OCI-LY3 (cell line): ENCODE results near the gene MCAM.

Experiments used
- H2AFZ ChIP-seq: fragments of 200-600, 300-600 bp; shearing (Covaris generic); 2 replicates; pipeline ENCODE4 v1.6.0; 2014; ENCODE audit warnings: antibody characterized with exemption, low read depth, low read length
- H3K27ac ChIP-seq: fragments of 200-600, 300-600 bp; sonication (generic); 2 replicates; pipeline ENCODE4 v1.5.1; 2014; ENCODE audit warnings: mild to moderate bottlenecking, low read length, moderate library complexity, mixed read lengths
- H3K27me3 ChIP-seq: fragments of 200-600, 300-600 bp; sonication (generic); 2 replicates; pipeline ENCODE4 v1.6.1; 2014; ENCODE audit warnings: low read depth, low read length, mixed read lengths
- H3K36me3 ChIP-seq: fragments of 200-600, 300-600 bp; sonication (generic); replicated peaks from 2 replicates; pipeline ENCODE3; 2014; ENCODE audit warnings: low read depth, low read length, mixed read lengths
- H3K4me1 ChIP-seq: fragments of 300-600, 200-600 bp; sonication (generic); 2 replicates; pipeline ENCODE4 v1.6.1; 2014; ENCODE audit warnings: low read length, mixed read lengths
- H3K4me2 ChIP-seq: fragments of 200-600, 300-600 bp; sonication (generic); 2 replicates; pipeline ENCODE4 v1.6.1; 2014; ENCODE audit warnings: low read length, mixed read lengths
- H3K4me3 ChIP-seq: fragments of 300-600, 200-600 bp; sonication (generic); 2 replicates; pipeline ENCODE4 v1.5.1; 2014; ENCODE audit warnings: antibody characterized with exemption, mild to moderate bottlenecking, low read length, moderate library complexity
- H3K79me2 ChIP-seq: fragments of 300-600, 200-600 bp; shearing (Covaris generic); 2 replicates; pipeline ENCODE4 v1.6.1; 2014; ENCODE audit warnings: mild to moderate bottlenecking, low read length, mixed read lengths
- H3K9ac ChIP-seq: fragments of 300-600, 200-600 bp; shearing (Covaris generic); 2 replicates; pipeline ENCODE4 v1.6.0; 2014; ENCODE audit warnings: mild to moderate bottlenecking, low read length, moderate library complexity
- H3K9me3 ChIP-seq: fragments of 200-600, 300-600 bp; shearing (Covaris generic); 2 replicates; pipeline ENCODE4 v1.6.1; 2014; ENCODE audit warnings: low read length, mixed read lengths; ENCODE audit not compliant: insufficient read depth
- H4K20me1 ChIP-seq: fragments of 200-600, 300-600 bp; sonication (generic); 2 replicates; pipeline ENCODE4 v1.6.1; 2016; ENCODE audit warnings: low read length, mixed read lengths; ENCODE audit not compliant: insufficient read depth
- CTCF ChIP-seq: fragments of 200-600, 300-600 bp; sonication (generic); IDR thresholded peaks from 2 replicates; pipeline ENCODE4 v1.5.1; 2014; ENCODE audit warnings: antibody characterized with exemption, low read length, low read depth
- EZH2phosphoT487 ChIP-seq: fragments of 200-600 bp; shearing (Covaris generic); IDR thresholded peaks from 2 replicates; pipeline ENCODE4 v1.6.1; 2018; ENCODE audit warnings: antibody characterized with exemption, mixed run types, low read depth

MCAM gene

GRCh38 chr11:119359365-119360214 is 42.7 kb upstream of the MCAM start:
- H3K9me3 ChIP-seq = no peaks in the 10 kb centered on the region
- peaks cover 21% of the 10 kb centered on the region for H3K4me1 ChIP-seq
- no peaks in the 10 kb centered on the region for H3K36me3 ChIP-seq
- H3K4me2 ChIP-seq = peak overlapping the region; percentile 33; the same call in 1 of the 2 replicates
- H2AFZ ChIP-seq = peak overlapping the region; percentile 41; the same call in 1 of the 2 replicates
- no peaks in the 10 kb centered on the region for H4K20me1 ChIP-seq
- H3K4me3 ChIP-seq = no peak overlapping the region
- H3K79me2 ChIP-seq = no peaks in the 10 kb centered on the region
- TF ChIP-seq EZH2phosphoT487 (no peak), CTCF (no peak)
- H3K9ac ChIP-seq = no peak overlapping the region
- no peak overlapping the region for H3K27ac ChIP-seq
- H3K27me3 ChIP-seq = peaks cover 7% of the 10 kb centered on the region

GRCh38 chr11:119357074-119357473 is 40.1 kb upstream of the MCAM start:
- Histone ChIP-seq H4K20me1 (no peaks in the 10 kb centered on the region), H3K9me3 (no peaks in the 10 kb centered on the region), H3K9ac (no peak overlapping the region), H3K79me2 (no peaks in the 10 kb centered on the region), H3K27ac (no peak overlapping the region), H3K4me3 (peak overlapping the region; percentile 97), H3K27me3 (peaks cover 17% of the 10 kb centered on the region), H3K36me3 (no peaks in the 10 kb centered on the region), H3K4me1 (peaks cover 21% of the 10 kb centered on the region), H3K4me2 (peak overlapping the region; percentile 99), H2AFZ (peak overlapping the region; percentile 93; the same call in 1 of the 2 replicates)
- TF ChIP-seq EZH2phosphoT487 (no peak), CTCF (no peak)

- no peak for TF ChIP-seq EZH2phosphoT487
- TF ChIP-seq CTCF = peak; percentile 83
- peak overlapping the region; percentile 97 for H3K4me3 ChIP-seq
- H2AFZ ChIP-seq = peak overlapping the region; percentile 93
- no peaks in the 10 kb centered on the region for H4K20me1 ChIP-seq
- peaks cover 17% of the 10 kb centered on the region for H3K27me3 ChIP-seq
- H3K4me1 ChIP-seq = peaks cover 19% of the 10 kb centered on the region
- no peaks in the 10 kb centered on the region for H3K9me3 ChIP-seq
- H3K79me2 ChIP-seq = no peaks in the 10 kb centered on the region
- H3K36me3 ChIP-seq = no peaks in the 10 kb centered on the region
- H3K9ac ChIP-seq = peak overlapping the region; percentile 84
- peak overlapping the region; percentile 99 for H3K4me2 ChIP-seq
- no peak overlapping the region for H3K27ac ChIP-seq
Measured at GRCh38 chr11:119356349-119357031, 39.6 kb upstream of the MCAM start.
